GM21529 (cell line): ENCODE measurements around the gene KIF22.
"Not testable (repeated sequence)": the region's sequence is repeated elsewhere in the genome, so short reads cannot be mapped to it uniquely, and the experiment has no call there.

Source experiments
- ATAC-seq: cut with Tn5 transposase; IDR thresholded peaks from one replicate; pipeline ENCODE4 v1.9.1; 2021; ENCODE audit not compliant: unreplicated experiment

The KIF22 gene

GRCh38 chr16:29793153-29793552 lies 2.6 kb downstream of the KIF22 start:
- not testable (repeated sequence) for ATAC-seq

- no peak for ATAC-seq
Observed at GRCh38 chr16:29794231-29794710, 3.7 kb downstream of the KIF22 start.

- no peak for ATAC-seq
Observed at GRCh38 chr16:29802416-29802935, 11.9 kb downstream of the KIF22 start.

DNA sequence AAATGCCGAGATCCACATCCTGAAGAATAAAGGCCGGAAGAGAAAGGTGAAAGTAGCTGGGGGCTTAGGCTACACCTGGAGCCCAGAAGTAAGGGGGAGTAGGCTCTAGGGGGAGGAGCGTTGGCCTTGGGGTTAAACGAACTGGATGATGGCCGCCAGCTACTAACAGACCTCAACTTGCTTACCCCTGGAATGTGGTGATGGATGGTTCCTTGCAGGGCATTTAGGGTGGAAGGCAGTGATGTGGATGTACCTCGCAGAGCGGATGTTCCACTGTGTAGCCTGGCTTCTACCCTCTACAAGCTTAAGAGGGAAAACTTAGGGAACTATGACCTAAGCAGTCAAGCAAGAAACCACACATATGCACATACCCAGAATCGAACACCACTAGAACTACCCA lies 13.5 kb downstream of the KIF22 start:
- ATAC-seq: no peak

- ATAC-seq: no peak
Observed at GRCh38 chr16:29804455-29805231, 14.1 kb downstream of the KIF22 start.

DNA sequence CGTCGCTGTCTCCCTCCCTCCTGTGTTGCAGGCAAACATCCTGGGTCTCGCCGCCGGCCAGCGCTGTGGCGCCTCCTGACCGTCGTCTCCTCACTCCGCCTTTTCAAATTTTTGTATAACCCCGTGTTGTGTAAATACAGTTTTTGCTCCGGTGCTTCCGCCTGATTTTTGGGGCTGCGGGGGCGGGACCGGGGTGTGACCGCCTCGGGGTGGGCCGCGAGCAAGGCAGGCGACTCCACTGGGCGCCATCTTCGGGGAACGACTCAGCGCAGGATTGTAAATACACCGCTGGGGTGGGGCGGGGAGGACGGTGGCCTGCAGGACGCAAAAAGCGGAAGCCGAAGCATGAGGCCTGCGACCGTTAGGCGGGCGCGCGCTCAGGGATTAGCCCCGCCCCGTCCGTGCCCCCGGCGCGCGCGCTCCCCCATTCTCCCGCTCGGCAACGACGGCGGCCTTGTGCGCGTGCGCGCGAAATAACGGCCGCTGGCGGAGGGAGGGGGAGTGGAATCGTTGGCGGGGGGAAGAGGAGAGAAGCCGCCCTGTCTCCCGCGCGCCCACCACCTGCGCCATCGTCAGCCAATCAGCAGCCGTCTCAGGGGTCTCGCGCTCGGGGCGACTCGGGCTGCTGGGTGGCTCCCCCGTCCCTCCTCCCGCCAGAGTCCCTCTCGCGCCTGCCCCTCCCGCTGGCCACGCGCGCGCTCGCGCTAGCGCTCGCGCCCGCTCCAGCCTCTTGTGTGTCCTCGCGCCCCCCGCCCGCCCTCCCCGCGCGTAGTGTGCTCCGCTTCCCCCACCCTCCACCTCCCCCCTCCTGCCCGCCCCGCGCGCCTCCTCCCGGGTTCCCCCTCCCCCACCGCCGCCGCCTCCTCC lies 14.9 kb downstream of the KIF22 start:
- ATAC-seq: peak; percentile 52

- ATAC-seq: no peak
Observed at GRCh38 chr16:29806099-29806579, 15.6 kb downstream of the KIF22 start, which contains the start of gene MAZ. Gene MAZ (plus strand): TSS chr16:29806529. CDS start chr16:29806702, 173 bp downstream.

GRCh38 chr16:29806641-29807425 lies 16.3 kb downstream of the KIF22 start:
- ATAC-seq: no peak

DNA sequence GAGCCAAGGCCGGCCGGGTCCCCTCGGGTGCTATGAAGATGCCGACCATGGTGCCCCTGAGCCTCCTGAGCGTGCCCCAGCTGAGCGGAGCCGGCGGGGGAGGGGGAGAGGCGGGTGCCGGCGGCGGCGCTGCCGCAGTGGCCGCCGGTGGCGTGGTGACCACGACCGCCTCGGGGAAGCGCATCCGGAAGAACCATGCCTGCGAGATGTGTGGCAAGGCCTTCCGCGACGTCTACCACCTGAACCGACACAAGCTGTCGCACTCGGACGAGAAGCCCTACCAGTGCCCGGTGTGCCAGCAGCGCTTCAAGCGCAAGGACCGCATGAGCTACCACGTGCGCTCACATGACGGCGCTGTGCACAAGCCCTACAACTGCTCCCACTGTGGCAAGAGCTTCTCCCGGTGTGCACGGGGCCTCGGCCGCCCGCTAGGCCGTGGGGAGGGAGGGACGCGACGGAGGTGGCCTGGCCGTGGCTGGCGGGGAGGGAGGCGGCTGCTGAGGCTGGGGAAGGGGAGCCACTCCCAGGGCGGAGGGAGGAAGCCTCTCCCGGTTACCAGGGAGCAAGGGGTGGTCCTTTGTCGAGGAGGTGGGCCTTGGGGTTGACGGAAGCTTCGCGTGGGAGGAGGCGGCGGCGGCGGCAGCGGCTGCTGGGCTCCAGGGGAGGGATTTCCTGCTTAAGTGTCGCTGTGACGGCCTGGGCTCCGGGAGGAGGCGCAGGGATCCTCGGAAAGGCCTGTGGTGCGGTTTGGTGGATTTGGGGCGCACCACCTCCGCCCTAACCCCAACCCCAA lies 17.1 kb downstream of the KIF22 start:
- ATAC-seq: peak; percentile 22

DNA sequence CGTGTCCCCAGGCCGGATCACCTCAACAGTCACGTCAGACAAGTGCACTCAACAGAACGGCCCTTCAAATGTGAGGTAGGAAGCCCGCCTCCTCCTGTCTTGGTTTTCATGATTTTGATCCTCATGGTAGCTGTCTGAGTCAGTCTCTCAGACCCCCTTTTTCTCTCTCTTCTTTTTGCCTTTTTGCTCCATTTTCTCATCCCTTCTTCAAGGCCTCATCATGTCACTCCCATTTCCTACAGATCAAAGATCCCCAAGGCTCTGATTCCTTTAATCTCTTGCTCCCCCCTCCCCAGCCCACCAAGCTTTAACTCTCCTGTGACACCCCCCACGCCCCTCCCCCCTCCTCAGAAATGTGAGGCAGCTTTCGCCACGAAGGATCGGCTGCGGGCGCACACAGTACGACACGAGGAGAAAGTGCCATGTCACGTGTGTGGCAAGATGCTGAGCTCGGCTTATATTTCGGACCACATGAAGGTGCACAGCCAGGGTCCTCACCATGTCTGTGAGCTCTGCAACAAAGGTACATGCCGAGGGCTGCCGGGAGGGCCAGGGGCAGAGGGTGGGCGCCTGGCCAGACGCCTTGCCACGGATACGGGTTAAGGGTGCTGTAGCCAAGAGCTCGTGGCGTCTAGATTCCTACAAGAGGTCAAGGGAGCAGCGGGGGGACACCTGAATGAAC lies 17.8 kb downstream of the KIF22 start:
- no peak for ATAC-seq

- no peak for ATAC-seq
Observed at GRCh38 chr16:29809031-29809747, 18.6 kb downstream of the KIF22 start.

DNA sequence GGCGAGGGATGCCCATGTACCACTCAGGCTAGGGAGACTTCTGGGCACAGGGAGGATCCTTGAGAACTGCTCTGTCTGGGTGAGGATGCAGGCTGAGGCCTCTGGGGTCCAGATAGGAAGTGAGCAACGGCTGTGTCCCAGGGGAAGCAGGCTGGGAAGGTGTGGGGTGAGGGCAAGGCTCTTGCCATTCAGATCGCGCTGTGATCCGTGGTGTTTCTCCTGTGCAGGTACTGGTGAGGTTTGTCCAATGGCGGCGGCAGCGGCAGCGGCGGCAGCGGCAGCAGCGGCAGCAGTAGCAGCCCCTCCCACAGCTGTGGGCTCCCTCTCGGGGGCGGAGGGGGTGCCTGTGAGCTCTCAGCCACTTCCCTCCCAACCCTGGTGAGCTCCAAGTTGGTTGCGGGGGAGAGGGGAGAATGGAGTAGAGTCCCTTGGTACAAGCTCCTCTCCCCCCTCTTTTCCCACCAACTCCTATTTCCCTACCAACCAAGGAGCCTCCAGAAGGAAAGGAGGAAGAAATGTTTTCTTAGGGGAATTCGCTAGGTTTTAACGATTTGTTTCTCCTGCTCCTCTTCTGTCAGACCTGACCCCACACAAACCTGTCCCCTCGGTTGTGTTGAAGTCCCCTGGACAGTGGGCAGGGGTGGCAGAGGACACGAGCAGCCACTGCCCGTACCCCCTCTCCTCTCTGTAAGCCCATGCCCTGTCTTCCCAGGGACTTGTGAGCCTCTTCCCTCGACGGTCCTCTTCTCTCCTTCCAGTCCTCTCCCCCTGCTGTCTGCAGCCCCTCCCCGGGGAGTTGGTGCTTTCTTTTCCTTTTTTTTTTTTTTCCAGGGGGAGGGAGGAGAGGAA lies 19.5 kb downstream of the KIF22 start:
- no peak for ATAC-seq

DNA sequence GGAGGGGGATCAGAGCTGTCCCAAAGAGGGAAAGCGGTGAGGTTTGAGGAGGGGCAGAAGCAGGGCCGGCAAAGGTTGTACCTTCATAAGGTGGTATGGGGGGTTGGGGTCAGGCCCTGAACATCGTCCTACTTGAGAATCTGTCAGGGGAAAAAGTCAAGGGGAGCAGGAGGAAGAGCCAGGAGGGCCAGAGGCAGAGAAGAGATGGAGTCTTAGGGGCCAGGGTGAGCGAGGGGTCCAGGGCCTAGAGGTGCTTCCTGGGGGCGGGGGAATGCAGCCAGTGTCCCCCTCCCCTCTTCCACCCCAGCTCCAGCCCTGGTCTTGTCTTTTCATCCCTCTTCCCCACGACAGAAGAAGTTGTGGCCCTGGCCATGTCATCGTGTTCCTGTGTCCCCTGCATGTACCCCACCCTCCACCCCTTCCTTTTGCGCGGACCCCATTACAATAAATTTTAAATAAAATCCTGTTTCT lies 20.2 kb downstream of the KIF22 start:
- no peak for ATAC-seq

DNA sequence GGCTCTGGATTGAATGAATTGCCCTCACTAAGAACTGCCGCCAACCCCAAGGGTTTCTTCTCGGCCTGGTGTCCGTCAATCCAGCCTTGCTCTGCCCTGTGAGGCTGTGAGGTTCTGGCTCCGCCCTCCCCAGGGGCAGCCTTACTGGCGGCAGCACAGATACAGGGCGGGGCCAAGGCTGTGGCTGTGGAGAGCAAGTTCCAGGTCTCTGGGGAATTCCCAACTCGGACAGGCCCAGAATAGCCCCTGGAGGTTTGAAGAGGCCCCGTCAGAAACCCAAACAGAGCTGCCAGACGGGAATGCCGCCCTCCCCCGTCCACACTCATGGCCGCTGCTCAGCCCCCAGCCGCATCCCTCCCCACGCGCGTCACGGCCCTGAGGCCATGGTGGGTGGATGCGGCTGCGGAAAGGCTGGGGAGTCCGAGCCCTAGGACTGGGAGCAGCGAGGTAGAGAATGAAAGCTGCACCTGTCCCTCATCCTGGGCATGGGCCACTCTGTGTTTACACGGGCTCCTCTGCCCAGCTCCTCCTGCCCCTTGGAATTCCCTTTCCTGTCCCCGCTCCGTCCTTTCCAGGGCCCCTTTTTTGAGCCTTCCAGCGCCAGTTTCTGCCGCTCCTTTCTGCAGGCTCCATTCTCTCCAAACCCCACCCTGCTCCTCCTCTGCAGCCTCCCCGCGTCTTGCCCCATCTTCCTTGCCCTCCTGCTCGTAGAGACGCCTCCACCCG lies 20.8 kb downstream of the KIF22 start:
- ATAC-seq: peak; percentile 36

DNA sequence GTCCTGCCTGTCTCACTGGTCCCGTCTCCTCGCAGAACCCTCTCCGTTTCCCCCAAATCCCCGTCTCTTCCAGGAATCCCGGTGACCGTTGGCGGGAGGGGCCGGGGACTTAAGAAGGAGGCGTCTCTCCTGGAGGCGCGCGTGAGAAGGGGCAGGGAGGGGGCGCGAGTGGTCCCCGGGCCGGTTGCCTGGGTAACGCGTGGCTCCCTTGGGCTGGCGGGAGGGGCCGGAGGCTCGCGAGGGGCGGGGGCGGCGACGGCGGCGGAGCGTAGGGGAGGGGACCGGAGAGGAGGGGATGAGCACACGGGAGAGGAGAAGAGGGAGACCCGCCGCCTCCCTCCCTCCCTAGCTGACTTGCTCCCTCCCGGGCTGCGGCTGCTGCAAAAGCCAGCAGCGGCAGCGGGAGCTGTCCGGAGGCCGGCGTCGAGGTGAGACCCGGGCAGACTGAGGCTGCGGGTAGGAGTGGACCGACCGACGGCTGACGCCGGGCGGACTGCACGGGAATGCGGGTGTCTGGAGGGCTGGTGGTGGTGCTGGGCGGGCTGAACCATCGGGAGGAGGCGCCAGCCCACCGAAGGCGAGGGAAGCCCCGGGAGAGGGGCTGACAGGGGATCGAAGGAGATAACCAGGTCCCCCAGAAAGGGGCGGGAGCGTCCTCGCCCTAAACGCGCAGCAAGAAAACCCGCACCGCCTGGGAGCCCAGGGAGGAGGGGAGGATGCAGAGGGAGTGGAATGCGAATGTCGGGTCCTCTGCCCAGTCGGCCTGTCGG lies 21.5 kb downstream of the KIF22 start, which contains the start of gene PRRT2:
Gene PRRT2, plus strand, starts transcription at position 298 of the 770 bp plus-strand sequence. CDS start 862 bp downstream, outside the sequence.
- no peak for ATAC-seq
